HG03196 (cell line): ENCODE measurements around the gene LARP4B.

Experiments
- ATAC-seq: cut with Tn5 transposase; IDR thresholded peaks from one replicate; pipeline ENCODE4 v1.9.1; 2021; ENCODE audit not compliant: unreplicated experiment

LARP4B gene

DNA sequence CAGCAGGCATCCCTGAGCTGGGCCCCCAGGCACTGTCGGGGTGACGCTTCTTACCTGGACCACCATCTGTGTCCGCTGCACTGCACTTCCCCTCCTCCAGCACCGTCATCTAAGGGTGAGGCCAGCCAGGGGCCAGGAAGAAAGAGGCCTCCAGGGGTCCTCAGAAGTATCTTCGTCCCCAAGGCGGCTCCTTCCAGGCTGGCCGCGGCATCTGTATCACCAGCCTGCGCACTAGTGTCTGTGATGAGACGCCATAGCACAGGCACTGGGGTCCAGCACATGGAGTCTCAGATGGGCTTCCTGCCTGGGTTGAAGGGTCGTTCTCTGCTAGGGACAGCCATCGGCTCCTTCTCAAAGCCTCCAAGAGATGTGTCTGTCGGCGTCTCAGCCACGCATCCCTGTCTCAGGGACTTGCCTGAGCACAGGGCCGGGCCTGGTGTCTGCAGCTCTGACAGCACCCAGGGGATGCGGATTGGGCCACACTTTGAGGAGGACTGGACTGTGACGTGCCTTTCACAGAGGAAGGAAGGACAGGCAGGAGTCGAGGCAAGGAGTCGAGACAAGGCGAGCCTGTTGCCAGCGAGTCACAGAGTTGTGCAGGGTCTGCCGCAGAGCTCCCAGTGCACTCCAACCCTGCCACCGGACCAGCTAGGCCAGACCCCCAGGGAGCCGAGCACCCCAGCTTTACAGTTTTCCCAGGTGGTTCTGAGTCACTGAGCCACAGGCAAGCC lies 140.5 kb downstream of the LARP4B start:
- ATAC-seq, result no peak

GRCh38 chr10:789831-790701 lies 141.4 kb downstream of the LARP4B start:
- no peak for ATAC-seq

- ATAC-seq, result no peak
These were observed 142.4 kb downstream of the LARP4B start for GRCh38 chr10:788796-789748.

DNA sequence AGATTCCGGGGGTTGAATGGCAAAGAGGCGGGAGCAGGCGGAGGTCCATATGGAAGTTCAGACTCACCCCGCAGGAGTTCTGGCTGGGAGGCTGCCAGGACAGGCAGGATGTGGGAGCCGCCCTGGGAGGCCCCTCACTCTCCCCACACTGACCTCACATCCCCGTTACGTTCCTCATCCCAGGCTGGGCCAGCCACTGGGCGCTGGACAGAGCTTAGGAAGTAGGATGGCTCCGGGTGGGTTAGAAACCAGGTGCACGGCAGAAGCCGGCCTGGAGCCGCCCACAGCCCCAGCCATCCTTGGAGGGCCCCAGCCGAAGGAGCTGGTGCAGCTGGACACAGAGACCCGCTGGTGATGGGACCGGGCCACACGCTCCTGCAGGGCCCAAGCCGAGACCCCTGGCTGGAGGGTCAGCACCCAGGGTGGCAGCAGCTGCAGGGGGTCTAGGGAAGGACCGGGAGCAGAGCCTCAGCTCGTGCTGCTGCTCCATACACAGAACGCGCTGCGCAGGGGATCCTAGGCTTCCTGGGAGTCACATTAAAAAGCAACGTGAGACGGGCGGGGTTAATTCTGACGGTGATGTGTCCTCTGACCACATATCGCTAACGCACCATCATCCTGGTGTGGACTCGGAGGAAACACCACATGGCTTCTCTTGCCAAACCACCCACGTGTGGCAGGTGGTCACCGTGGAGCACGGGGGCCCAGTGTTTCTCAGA lies 143.4 kb downstream of the LARP4B start:
- ATAC-seq, result no peak

- no peak for ATAC-seq
These were observed 144.7 kb downstream of the LARP4B start for GRCh38 chr10:786633-787474.

DNA sequence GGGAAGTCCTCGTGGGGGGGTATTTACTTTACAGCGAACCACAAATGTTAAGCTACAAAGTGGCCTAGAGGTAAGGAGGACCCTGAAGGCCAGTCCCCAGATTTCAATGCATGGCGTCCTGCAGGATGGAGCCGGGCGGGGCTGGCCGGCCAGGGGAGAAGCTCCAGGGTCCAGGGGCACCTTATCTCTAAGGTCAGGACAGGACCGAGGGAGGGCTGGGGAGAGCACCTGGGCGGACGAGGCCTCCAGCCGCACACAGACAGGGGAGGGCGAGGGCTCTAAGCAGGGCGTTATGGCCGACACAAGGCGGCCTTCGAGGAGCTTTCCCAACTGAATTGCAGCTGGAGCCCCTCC lies 145.7 kb downstream of the LARP4B start:
- ATAC-seq, result no peak

DNA sequence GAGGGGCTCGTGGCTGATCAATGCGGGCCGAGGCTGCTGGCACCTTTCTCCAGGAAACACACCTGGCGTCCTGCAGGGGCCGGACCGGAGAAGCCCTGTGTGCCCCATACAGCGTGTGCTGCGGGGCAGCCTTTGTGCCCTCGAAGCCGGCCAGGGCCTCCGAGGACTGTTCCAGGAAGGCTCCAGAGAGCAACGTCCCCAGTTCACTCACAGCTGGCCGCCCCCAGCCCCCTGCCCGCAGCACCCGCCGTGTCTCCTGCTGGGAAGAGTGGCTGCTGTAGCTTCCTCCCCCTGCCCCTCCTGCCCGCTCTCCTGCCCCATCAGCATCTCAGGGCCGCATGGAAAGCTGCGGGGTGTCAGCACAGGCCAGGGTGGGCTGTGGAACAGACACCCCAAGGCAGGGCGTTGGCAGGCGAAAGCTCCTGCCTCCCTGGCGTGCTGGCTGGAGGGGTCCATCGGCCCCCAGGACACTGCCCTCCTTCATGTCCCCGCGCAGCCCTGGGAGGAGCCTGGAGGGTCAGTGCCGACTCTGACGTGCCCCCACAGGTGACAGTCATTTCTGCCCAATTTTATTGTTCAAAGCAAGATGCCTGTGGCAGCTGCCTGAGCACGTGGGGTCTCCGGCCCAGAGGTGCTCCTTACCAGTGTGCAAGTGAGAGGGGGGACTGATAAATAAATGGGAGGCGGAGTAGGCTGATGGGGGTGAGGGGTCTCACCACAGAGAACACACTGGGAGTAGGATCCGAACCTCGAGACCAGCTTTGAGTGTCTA lies 146.2 kb downstream of the LARP4B start:
- no peak for ATAC-seq

DNA sequence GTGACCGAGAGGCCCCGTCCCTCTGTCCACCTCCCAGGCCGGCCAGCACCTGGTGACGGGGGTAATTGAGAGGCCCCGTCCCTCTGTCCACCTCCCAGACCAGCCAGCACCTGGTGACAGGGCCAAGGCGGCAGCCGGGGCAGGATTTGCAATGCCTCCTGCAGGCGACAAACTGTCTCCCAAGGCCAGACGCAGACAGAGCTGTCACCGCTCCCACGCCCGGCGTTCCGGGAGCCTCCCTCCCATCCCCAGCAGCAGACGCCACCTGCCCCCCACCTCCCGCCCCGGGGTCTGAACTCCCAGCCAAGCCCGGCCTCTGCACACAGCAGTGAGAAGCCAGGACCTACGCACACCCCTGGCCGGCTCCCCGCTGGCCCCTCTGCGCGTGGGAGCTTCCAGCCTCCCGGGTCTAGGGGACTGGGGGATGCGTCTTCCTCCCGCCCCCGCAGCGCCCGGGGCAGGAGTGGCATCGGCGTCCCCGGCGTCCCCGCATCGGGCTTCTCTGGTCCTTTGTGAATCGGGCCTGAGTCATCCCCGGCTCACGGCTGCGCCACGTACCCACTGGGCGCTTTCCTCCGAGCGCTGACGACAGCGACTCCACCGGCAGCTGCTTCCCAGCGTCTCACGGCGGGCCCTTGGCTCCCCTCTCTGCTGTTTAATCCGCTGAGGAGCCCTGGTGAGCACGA lies 147.0 kb downstream of the LARP4B start:
- ATAC-seq, result no peak

DNA sequence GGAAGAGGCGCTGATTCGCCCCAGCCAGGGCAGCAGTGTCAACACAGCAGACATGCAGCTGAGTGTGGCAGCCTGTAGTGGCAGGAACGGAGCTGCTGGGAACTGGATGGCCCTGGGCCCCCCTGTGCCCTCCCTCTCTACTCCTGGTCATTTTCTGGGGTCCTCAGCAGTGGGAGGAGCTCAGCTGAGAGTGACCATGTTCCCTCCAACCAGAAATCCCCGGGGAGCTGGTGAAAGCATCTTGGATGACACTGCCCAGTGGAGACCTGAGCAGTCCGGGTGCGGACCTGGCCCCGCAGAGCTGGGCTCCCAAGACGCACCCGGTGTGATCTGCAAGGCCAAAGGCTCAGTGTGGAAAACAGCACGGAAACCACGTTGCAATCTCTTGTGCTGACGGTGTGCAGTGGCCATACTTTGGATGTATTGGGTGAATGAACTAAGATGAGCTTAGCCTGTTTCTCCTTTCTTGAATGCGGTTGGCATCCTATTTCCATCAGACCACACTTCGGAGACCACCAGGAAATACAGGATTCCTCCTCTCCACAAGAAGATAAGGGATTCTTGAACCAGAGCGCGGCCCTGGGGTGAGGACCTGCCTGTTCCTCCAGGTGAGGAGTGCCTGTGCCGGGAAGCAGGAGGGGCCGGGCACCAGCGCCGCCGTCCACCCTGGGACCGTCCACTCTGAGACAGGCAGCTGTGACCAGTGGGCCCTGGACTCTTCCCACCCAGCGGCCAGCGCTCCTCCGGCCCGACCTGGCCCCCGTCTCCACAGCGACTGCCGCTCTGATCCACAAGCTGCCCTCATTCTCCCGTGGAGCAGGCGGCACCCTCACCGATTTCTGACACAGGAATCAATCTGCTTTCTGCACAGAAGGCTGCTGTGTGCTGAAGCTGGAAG lies 148.5 kb downstream of the LARP4B start:
- ATAC-seq, result no peak

GRCh38 chr10:780536-781524 lies 150.7 kb downstream of the LARP4B start:
- no peak for ATAC-seq

- no peak for ATAC-seq
These were observed 152.7 kb downstream of the LARP4B start for GRCh38 chr10:778626-779330.

- no peak for ATAC-seq
These were observed 153.5 kb downstream of the LARP4B start for GRCh38 chr10:777913-778479.

- no peak for ATAC-seq
These were observed 154.7 kb downstream of the LARP4B start for GRCh38 chr10:776772-777171.

DNA sequence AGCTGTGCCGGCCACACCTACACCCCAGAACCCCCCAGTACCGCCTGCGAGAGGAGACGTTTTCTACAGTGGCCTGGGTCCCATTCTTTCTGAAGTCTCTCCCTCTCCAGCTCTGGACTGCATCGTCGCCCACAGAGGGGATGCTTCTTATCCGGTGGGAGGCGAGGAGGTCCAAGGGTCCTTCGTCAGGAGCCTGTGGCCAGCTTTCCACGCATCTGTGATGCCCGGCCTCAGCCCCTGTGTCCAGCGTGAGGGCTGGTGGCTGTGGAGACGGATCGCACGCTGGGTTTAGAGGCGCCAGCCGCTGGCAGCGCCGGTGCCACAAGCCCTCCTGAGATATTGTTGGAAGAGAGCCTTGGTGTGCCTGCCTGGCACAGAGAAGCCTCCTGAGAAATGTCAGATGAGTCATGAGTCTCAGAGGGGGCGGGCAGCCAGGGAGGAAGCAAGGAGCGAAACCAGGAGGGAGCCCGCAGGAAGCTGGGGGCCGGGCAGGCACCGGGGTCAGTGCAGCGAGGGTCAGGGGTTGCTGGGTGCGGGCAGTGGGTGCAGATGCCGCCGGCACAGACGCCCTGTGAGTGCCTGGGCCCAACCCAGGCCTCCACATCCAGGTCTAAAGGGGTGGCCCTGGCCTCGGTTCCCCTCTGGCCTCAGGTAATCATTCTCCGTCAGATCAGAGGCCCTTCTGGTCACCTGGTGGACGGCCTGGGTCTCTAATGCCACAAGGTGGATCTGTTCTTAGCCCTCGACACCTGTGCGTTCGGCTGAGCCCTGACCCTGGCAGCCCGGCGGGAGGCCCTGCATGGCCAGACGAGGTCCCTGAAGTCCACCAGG lies 156.0 kb downstream of the LARP4B start:
- no peak for ATAC-seq
